ENCODE measurements around the gene ARRDC3. TPM values are rescaled to one million over a fixed set of nuclear protein-coding genes. Genes with fewer than 3 reads are reported as not detected.
"Not testable (repeated sequence)": the region's sequence is repeated elsewhere in the genome, so short reads cannot be mapped to it uniquely, and the experiment has no call there.

Gene ARRDC3
- total and polyA plus RNA-seq, 11 donors = 3.3 to 53.6 (median 8.9) TPM

- ATAC-seq = no peak
- Histone ChIP-seq H3K4me3 (no peak overlapping the region), H3K9me3 (no peaks in the 10 kb centered on the region), H3K36me3 (no peaks in the 10 kb centered on the region), H3K27me3 (no peaks in the 10 kb centered on the region), H3K27ac (no peak overlapping the region), H3K4me1 (peaks cover 0 to 8% (median 0%) of the 10 kb centered on the region in 12 donors)
- DNase-seq = no peak
- intact Hi-C loops (cut with DNase I) = no loop called here
- WGBS, 4 donors = 92 to 100% (median 96%) methylated on average over 1 of the region's 1 CpG
- TF ChIP-seq, protein P1, sequence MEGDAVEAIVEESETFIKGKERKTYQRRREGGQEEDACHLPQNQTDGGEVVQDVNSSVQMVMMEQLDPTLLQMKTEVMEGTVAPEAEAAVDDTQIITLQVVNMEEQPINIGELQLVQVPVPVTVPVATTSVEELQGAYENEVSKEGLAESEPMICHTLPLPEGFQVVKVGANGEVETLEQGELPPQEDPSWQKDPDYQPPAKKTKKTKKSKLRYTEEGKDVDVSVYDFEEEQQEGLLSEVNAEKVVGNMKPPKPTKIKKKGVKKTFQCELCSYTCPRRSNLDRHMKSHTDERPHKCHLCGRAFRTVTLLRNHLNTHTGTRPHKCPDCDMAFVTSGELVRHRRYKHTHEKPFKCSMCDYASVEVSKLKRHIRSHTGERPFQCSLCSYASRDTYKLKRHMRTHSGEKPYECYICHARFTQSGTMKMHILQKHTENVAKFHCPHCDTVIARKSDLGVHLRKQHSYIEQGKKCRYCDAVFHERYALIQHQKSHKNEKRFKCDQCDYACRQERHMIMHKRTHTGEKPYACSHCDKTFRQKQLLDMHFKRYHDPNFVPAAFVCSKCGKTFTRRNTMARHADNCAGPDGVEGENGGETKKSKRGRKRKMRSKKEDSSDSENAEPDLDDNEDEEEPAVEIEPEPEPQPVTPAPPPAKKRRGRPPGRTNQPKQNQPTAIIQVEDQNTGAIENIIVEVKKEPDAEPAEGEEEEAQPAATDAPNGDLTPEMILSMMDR (IDR thresholded peaks at IDR 0.05) = no peak
- TF ChIP-seq POLR2A (IDR thresholded peaks at IDR 0.05) = no peak
Measured at GRCh38 chr5:91331705-91332104, 51.4 kb downstream of the ARRDC3 start.

- H3K4me3 ChIP-seq = no peak overlapping the region
- no peak for TF ChIP-seq POLR2A (IDR thresholded peaks at IDR 0.05)
- TF ChIP-seq, protein P1 (IDR thresholded peaks at IDR 0.05) = no peak
- H3K27me3 ChIP-seq = no peaks in the 10 kb centered on the region
- H3K4me1 ChIP-seq = peaks cover 0 to 8% (median 0%) of the 10 kb centered on the region in 12 donors
- ATAC-seq (no peak), DNase-seq (no peak)
- H3K36me3 ChIP-seq = no peaks in the 10 kb centered on the region
- 89 to 97% (median 95%) methylated on average over 1 of the region's 1 CpG for WGBS, 4 donors
- H3K27ac ChIP-seq = no peak overlapping the region
- intact Hi-C loops (cut with DNase I) = no loop called here
- H3K9me3 ChIP-seq = no peaks in the 10 kb centered on the region
Measured at GRCh38 chr5:91329283-91329682, 53.8 kb downstream of the ARRDC3 start.

DNA sequence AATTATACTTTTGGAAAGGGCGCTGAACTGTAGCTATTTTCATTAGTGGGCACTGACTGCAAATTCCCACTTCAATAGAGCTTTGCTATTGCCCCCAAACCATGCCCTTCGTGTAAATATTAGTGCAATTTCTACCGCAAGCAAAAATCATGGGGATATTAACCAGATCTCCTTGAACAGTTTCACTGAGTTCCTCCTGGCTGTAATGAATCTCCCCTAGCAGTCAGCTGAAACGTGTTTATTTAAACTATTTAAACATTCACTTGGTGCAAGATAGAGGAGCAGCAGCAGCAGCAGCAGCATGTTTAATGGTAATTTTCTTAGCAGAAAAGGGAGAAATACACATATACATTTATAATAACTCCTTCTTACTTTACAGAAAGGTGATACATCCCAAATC lies 54.4 kb downstream of the ARRDC3 start:
- intact Hi-C loops (cut with DNase I) = no loop called here
- 73 to 78% (median 78%) methylated on average over 4 of the region's 4 CpGs for WGBS, 4 donors
- Histone ChIP-seq H3K27ac (peak overlapping the region in 1 of 12 donors; percentile 15), H3K9me3 (no peaks in the 10 kb centered on the region), H3K4me1 (peaks cover 0 to 8% (median 0%) of the 10 kb centered on the region in 12 donors), H3K4me3 (no peak overlapping the region), H3K27me3 (no peaks in the 10 kb centered on the region), H3K36me3 (no peaks in the 10 kb centered on the region)
- no peak for DNase-seq
- ATAC-seq = no peak
- TF ChIP-seq, protein P1 (IDR thresholded peaks at IDR 0.05) = no peak

DNA sequence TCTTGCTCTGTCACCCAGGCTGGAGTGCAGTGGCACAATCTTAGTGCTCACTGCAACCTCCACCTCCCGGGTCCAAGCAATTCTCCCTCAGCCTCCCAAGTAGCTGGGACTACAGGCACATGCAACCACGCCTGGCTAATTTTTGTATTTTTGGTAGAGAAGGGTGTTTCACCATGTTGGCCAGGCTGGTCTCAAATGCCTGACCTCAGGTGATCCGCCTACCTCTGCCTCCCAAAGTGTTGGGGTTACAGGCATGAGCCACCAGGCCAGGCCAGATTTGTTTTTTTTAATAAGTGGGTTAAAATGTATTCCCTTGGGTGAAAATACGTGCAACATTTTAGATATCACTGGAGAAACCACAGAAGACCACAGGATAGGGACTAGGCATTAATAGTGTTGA lies 60.1 kb downstream of the ARRDC3 start:
- H3K9me3 ChIP-seq; DNase-seq; H3K36me3 ChIP-seq; ATAC-seq; H3K27me3 ChIP-seq; intact Hi-C loops (cut with DNase I); H3K4me3 ChIP-seq; H3K27ac ChIP-seq; H3K4me1 ChIP-seq: not testable (repeated sequence)
- 86 to 92% (median 90%) methylated on average over 4 of the region's 4 CpGs for WGBS, 4 donors

GRCh38 chr5:91319667-91320066 lies 63.5 kb downstream of the ARRDC3 start:
- H3K27me3 ChIP-seq = no peaks in the 10 kb centered on the region
- TF ChIP-seq, protein P1 (IDR thresholded peaks at IDR 0.05) = no peak
- no peak for TF ChIP-seq POLR2A (IDR thresholded peaks at IDR 0.05)
- no peak overlapping the region for H3K4me3 ChIP-seq
- H3K27ac ChIP-seq = no peak overlapping the region
- intact Hi-C loops (cut with DNase I) = loop anchor here in 3 of 10 donors (5.0 to 10.0 kb wide), 3 partner anchors 43 to 75 kb away; no protein-coding TSS in a partner anchor
- no peak for ATAC-seq
- H3K9me3 ChIP-seq = no peaks in the 10 kb centered on the region
- WGBS, 4 donors = 90 to 96% (median 92%) methylated on average over 2 of the region's 2 CpGs
- peaks cover 0 to 14% (median 0%) of the 10 kb centered on the region in 12 donors for H3K4me1 ChIP-seq
- H3K36me3 ChIP-seq = no peaks in the 10 kb centered on the region
- DNase-seq = no peak

All from heart left ventricle (tissue), 16 donors.